Measurements from ENCODE around the gene KRTAP5-4.

KRTAP5-4 gene

DNA sequence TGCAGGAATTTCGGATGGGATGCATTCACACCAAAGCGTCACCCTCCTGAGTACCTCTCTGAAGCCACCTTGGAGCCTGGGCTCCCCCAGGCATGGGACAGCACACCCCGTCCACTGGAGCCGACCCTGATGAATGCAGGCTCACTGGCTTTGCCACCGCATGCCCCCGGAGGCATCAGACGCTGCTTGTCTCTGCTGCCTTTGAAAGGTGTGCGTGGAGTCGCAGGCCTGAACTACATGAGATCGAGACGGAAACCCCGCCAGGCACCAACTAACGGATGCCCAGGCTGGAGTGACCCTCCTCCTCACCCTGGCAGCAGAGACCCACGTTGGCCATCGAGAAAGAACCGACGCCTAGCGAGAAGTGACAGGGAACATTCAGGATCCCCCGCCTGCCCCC, 30.1 kb upstream of the KRTAP5-4 start:
- TF ChIP-seq, protein P1, sequence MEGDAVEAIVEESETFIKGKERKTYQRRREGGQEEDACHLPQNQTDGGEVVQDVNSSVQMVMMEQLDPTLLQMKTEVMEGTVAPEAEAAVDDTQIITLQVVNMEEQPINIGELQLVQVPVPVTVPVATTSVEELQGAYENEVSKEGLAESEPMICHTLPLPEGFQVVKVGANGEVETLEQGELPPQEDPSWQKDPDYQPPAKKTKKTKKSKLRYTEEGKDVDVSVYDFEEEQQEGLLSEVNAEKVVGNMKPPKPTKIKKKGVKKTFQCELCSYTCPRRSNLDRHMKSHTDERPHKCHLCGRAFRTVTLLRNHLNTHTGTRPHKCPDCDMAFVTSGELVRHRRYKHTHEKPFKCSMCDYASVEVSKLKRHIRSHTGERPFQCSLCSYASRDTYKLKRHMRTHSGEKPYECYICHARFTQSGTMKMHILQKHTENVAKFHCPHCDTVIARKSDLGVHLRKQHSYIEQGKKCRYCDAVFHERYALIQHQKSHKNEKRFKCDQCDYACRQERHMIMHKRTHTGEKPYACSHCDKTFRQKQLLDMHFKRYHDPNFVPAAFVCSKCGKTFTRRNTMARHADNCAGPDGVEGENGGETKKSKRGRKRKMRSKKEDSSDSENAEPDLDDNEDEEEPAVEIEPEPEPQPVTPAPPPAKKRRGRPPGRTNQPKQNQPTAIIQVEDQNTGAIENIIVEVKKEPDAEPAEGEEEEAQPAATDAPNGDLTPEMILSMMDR (conservative IDR thresholded peaks at IDR 0.05; ENCODE audit: low read length): no peak
- no peak for TF ChIP-seq EZH2phosphoT487 (IDR thresholded peaks at IDR 0.05; ENCODE audit: borderline replicate concordance)
- Histone ChIP-seq H3K4me3 (ENCODE audit: low read length, poor library complexity, severe bottlenecking) (no peak overlapping the region), H3K9ac (ENCODE audit: low read depth, low read length, poor library complexity, severe bottlenecking) (no peak overlapping the region), H2AFZ (ENCODE audit: low read length) (no peak overlapping the region), H3K36me3 (ENCODE audit: insufficient read depth, low read length) (no peaks in the 10 kb centered on the region), H3K27me3 (ENCODE audit: insufficient read depth, low read length, poor library complexity, severe bottlenecking) (no peaks in the 10 kb centered on the region), H3K4me1 (ENCODE audit: insufficient read depth, low read length, poor library complexity, severe bottlenecking) (no peaks in the 10 kb centered on the region), H3K4me2 (ENCODE audit: low read depth, low read length, poor library complexity, severe bottlenecking) (no peak overlapping the region), H4K20me1 (ENCODE audit: insufficient read depth, low read length, poor library complexity, severe bottlenecking) (no peaks in the 10 kb centered on the region), H3K9me3 (ENCODE audit: insufficient read depth, low read depth, low read length) (no peaks in the 10 kb centered on the region), H3F3A (ENCODE audit: low read depth) (no peaks in the 10 kb centered on the region), H3K79me2 (ENCODE audit: insufficient read depth, low read length) (no peaks in the 10 kb centered on the region), H3K9me2 (replicated peaks; ENCODE audit: low read depth, low read length) (no peaks in the 10 kb centered on the region)

DNA sequence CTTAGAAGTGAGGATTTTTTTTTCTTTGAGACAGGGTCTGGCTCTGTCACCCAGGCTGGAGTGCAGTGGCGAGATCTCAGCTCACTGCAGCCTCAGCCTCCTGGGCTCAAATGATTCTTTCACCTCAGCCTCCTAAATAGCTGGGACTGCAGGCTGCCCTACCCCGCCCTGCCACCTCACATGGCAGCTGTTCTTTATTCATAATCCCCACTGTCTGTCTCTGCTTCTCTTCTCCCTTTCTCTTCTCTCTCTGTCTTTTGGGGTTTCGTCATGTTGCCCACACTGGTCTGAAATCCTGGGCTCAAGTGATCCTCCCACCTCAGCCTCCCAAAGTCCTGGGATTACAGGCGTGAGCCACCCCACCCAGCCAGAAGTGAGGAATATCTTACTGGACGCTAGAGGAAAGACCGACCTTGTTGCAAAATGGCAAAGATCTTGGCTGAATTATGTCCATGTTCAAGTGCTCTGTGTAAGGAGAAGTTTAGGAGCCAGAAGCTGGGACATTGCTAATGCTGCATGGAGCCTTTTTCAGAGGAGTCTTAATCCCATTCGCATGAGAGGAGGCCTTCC, 29.6 kb upstream of the KRTAP5-4 start:
- Histone ChIP-seq H3K9ac (ENCODE audit: low read depth, low read length, poor library complexity, severe bottlenecking) (no peak overlapping the region), H4K20me1 (ENCODE audit: insufficient read depth, low read length, poor library complexity, severe bottlenecking) (no peaks in the 10 kb centered on the region), H3K27me3 (ENCODE audit: insufficient read depth, low read length, poor library complexity, severe bottlenecking) (no peaks in the 10 kb centered on the region), H2AFZ (ENCODE audit: low read length) (no peak overlapping the region), H3K4me3 (ENCODE audit: low read length, poor library complexity, severe bottlenecking) (no peak overlapping the region), H3K4me2 (ENCODE audit: low read depth, low read length, poor library complexity, severe bottlenecking) (no peak overlapping the region), H3K36me3 (ENCODE audit: insufficient read depth, low read length) (no peaks in the 10 kb centered on the region), H3K9me3 (ENCODE audit: insufficient read depth, low read depth, low read length) (no peaks in the 10 kb centered on the region), H3K4me1 (ENCODE audit: insufficient read depth, low read length, poor library complexity, severe bottlenecking) (no peaks in the 10 kb centered on the region), H3F3A (ENCODE audit: low read depth) (no peaks in the 10 kb centered on the region), H3K79me2 (ENCODE audit: insufficient read depth, low read length) (no peaks in the 10 kb centered on the region), H3K9me2 (replicated peaks; ENCODE audit: low read depth, low read length) (no peaks in the 10 kb centered on the region)
- TF ChIP-seq, protein P1 (conservative IDR thresholded peaks at IDR 0.05; ENCODE audit: low read length): no peak
- TF ChIP-seq EZH2phosphoT487 (IDR thresholded peaks at IDR 0.05; ENCODE audit: borderline replicate concordance): no peak

DNA sequence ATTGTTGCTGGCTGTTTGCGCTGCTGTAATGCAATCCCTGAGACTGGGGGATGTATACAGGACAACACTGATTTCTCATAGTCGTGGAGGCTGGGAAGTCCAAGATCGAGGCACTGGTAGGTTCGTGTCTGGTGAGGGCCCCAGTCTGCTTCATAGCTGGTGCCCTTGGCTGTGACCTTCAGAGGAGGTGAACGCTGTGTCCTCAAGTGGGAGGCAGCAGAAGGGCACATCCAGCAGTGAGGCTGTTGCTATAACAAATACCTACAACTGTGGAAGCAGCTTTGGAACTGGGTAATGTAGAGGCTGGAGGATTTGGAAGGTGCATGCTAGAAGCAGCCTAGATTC, 29.0 kb upstream of the KRTAP5-4 start:
- Histone ChIP-seq H3K4me2 (ENCODE audit: low read depth, low read length, poor library complexity, severe bottlenecking) (no peak overlapping the region), H3K9me2 (replicated peaks; ENCODE audit: low read depth, low read length) (no peaks in the 10 kb centered on the region), H3K79me2 (ENCODE audit: insufficient read depth, low read length) (no peaks in the 10 kb centered on the region), H3K36me3 (ENCODE audit: insufficient read depth, low read length) (no peaks in the 10 kb centered on the region), H3K9ac (ENCODE audit: low read depth, low read length, poor library complexity, severe bottlenecking) (no peak overlapping the region), H3K4me1 (ENCODE audit: insufficient read depth, low read length, poor library complexity, severe bottlenecking) (no peaks in the 10 kb centered on the region), H4K20me1 (ENCODE audit: insufficient read depth, low read length, poor library complexity, severe bottlenecking) (no peaks in the 10 kb centered on the region), H3K27me3 (ENCODE audit: insufficient read depth, low read length, poor library complexity, severe bottlenecking) (no peaks in the 10 kb centered on the region), H3K4me3 (ENCODE audit: low read length, poor library complexity, severe bottlenecking) (no peak overlapping the region), H2AFZ (ENCODE audit: low read length) (no peak overlapping the region), H3K9me3 (ENCODE audit: insufficient read depth, low read depth, low read length) (no peaks in the 10 kb centered on the region), H3F3A (ENCODE audit: low read depth) (no peaks in the 10 kb centered on the region)
- TF ChIP-seq EZH2phosphoT487 (IDR thresholded peaks at IDR 0.05; ENCODE audit: borderline replicate concordance): no peak
- TF ChIP-seq, protein P1 (conservative IDR thresholded peaks at IDR 0.05; ENCODE audit: low read length): no peak
